ENCODE data around the gene C3orf38.
A peak's percentile ranks its signal among the peaks of the same experiment; 100 is the strongest.

C3orf38 gene

DNA sequence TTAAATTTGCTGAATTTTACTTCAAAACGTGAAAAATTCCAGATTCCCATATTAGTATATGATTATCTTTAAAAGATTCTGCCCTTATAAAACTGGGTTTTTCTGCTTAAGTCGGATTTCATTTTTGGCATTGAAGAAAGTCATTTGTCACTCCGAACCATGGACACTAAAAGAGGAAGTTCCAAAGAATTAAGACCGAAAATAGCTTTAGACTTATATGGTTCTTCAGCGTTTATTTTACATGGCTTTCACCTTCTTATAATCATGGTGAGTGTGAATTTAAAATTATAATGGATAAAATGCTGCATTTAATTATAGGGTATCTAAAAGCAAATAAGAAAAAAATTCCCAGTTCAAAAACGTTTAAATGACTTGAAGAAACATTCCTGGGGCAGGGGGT lies 1.0 kb downstream of the C3orf38 start:
- in situ Hi-C loops (cut with HindIII; ENCODE audit: low sequenced_read_pairs): no loop called here
- peak overlapping the region; percentile 94 for H3K4me3 ChIP-seq (ENCODE audit: low read depth, low read length)
- TF ChIP-seq CTCF (IDR thresholded peaks at IDR 0.05; ENCODE audit: low read depth, low read length, missing control alignments): no peak
- DNase-seq (ENCODE audit: low read depth): no peak

DNA sequence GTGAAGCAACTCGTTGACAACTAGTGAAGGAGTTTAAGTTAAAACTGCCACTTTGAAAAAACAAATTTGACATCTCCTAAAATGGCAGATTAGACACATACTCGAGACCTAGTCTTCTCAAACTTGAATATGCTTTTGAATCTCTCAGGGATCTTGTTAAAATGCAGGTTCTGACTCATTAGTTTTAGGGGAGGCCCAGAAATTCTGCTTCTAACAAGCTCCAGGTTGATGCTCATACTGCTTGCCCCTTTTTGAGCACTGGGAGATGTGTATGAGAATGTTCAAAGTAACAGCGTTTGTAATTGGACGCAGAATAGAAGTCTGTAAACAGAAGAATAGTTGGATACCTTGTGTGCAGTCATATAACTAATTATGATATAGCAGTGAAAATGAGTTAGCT lies 1.6 kb downstream of the C3orf38 start:
- in situ Hi-C loops (cut with HindIII; ENCODE audit: low sequenced_read_pairs): no loop called here
- H3K4me3 ChIP-seq (ENCODE audit: low read depth, low read length): peak overlapping the region; percentile 94
- no peak for DNase-seq (ENCODE audit: low read depth)
- no peak for TF ChIP-seq CTCF (IDR thresholded peaks at IDR 0.05; ENCODE audit: low read depth, low read length, missing control alignments)

DNA sequence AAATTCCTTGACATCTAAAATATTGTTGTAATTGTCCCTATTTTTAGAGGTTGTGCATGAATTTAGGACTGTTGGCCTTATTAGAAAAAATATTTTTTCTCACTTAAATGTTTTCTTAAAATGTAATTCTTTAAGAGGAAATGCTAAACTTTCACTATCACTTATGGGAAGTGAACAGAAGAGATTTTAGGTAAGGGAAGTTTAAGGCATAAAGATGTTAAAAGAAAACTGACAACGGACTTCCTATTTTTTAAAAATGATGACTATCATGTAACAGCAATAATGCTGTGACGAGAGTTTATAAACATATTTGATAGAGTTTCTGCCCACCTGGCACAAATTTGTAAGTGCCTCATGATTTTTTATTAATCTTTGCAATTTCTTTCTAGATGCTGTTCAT lies 3.1 kb downstream of the C3orf38 start:
- no peak overlapping the region for H3K4me3 ChIP-seq (ENCODE audit: low read depth, low read length)
- no peak for DNase-seq (ENCODE audit: low read depth)
- in situ Hi-C loops (cut with HindIII; ENCODE audit: low sequenced_read_pairs): no loop called here
- TF ChIP-seq CTCF (IDR thresholded peaks at IDR 0.05; ENCODE audit: low read depth, low read length, missing control alignments): no peak

GRCh38 chr3:88166419-88166971 lies 16.7 kb downstream of the C3orf38 start:
- no peak overlapping the region for H3K4me3 ChIP-seq (ENCODE audit: low read depth, low read length)
- no peak for DNase-seq (ENCODE audit: low read depth)
- TF ChIP-seq CTCF (IDR thresholded peaks at IDR 0.05; ENCODE audit: low read depth, low read length, missing control alignments): no peak
- in situ Hi-C loops (cut with HindIII; ENCODE audit: low sequenced_read_pairs): no loop called here

DNA sequence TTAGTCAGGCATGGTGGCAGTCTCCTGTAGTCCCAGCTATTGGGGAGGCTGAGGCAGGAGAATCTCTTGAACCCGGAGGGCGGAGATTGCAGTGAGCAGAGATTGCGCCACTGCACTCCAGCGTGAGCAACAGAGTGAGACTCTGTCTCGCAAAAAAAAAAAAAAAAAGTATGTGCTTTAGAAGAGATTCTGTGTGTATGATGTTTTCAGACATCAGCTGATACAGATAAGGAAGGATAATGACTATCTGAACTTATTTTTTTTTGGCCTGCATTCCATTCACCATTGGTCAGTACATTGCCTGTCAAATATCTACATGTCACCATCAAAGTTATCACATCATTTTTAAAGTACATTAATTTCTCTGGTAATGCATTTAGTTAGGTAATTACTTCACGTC lies 17.4 kb downstream of the C3orf38 start:
- TF ChIP-seq CTCF (IDR thresholded peaks at IDR 0.05; ENCODE audit: low read depth, low read length, missing control alignments): no peak
- H3K4me3 ChIP-seq (ENCODE audit: low read depth, low read length): no peak overlapping the region
- DNase-seq (ENCODE audit: low read depth): no peak
- in situ Hi-C loops (cut with HindIII; ENCODE audit: low sequenced_read_pairs): no loop called here

GRCh38 chr3:88167704-88168103 lies 17.9 kb downstream of the C3orf38 start:
- H3K4me3 ChIP-seq (ENCODE audit: low read depth, low read length): no peak overlapping the region
- DNase-seq (ENCODE audit: low read depth): no peak
- in situ Hi-C loops (cut with HindIII; ENCODE audit: low sequenced_read_pairs): no loop called here
- no peak for TF ChIP-seq CTCF (IDR thresholded peaks at IDR 0.05; ENCODE audit: low read depth, low read length, missing control alignments)

- no peak for DNase-seq (ENCODE audit: low read depth)
- in situ Hi-C loops (cut with HindIII; ENCODE audit: low sequenced_read_pairs): no loop called here
- H3K4me3 ChIP-seq (ENCODE audit: low read depth, low read length): no peak overlapping the region
- TF ChIP-seq CTCF (IDR thresholded peaks at IDR 0.05; ENCODE audit: low read depth, low read length, missing control alignments): no peak
These were observed 18.4 kb downstream of the C3orf38 start for GRCh38 chr3:88168171-88168570.
